Upper lobe of left lung (tissue), 6 donors: ENCODE data around the gene LRP1B. TPM values are rescaled to one million over a fixed set of nuclear protein-coding genes. Genes with fewer than 3 reads are reported as not detected.

Experiments used
- ATAC-seq, 2 donors: fragments of 200-7000 bp; cut with Tn5 transposase; one replicate each; pipeline ENCODE4 v1.9.1; 2022; ENCODE audit warnings: mild to moderate bottlenecking in 2 of 2, moderate library complexity in 2 of 2; ENCODE audit not compliant: low FRiP score in 2 of 2
- DNase-seq, 2 donors: peaks; one replicate each; pipeline ENCODE4 v3.0.0-alpha.2; 2019 to 2020
- H3K27ac ChIP-seq, 4 donors: fragments of 200-600 bp; sonication (generic); one replicate each; pipeline ENCODE4 v1.5.1; 2016 to 2019
- H3K27me3 ChIP-seq, 4 donors: fragments of 200-600 bp; sonication (generic); one replicate each; pipeline ENCODE4 v1.5.1; 2017 to 2019
- H3K36me3 ChIP-seq, 4 donors: fragments of 200-600 bp; sonication (generic); one replicate each; pipeline ENCODE4 v1.5.1; 2016 to 2019
- H3K4me1 ChIP-seq, 4 donors: fragments of 200-600 bp; sonication (generic); one replicate each; pipeline ENCODE4 v1.5.1; 2018 to 2019
- H3K4me3 ChIP-seq, 4 donors: fragments of 200-600 bp; sonication (generic); one replicate each; pipeline ENCODE4 v1.5.1; 2017 to 2019; ENCODE audit warnings: mild to moderate bottlenecking in 2 of 4, moderate library complexity in 1 of 4
- H3K9me3 ChIP-seq, 4 donors: fragments of 200-600 bp; sonication (generic); one replicate each; pipeline ENCODE4 v1.5.1; 2018 to 2019
- EP300 ChIP-seq, 4 donors: sonication (generic); formaldehyde crosslinking; IDR thresholded peaks; one replicate each; pipeline ENCODE4 v1.5.1; 2017; ENCODE audit warnings: antibody characterized with exemption in 4 of 4, control low read depth in 2 of 4
- POLR2A ChIP-seq, 4 donors: fragments of 450-650 bp; IDR thresholded peaks; one replicate each; pipeline ENCODE4 v1.5.1; 2016 to 2017; ENCODE audit warnings: antibody characterized with exemption in 4 of 4, mild to moderate bottlenecking in 2 of 4
- POLR2AphosphoS5 ChIP-seq, 2 donors: sonication (generic); formaldehyde crosslinking; IDR thresholded peaks; one replicate each; pipeline ENCODE4 v1.5.1; 2017; ENCODE audit warnings: antibody characterized with exemption in 2 of 2
- WGBS, 2 donors: methylation state at CpG; one replicate each; pipeline ENCODE4 v1.1.5; 2017 to 2018; 5-methylcytosine and 5-hydroxymethylcytosine counted together
- total RNA-seq, 6 donors: library from RNA; depleted of rRNA in 4 of 6; stranded (reverse); fragments of >200 nt in 4 of 6; gene quantifications; one replicate each; pipeline versions ENCODE4 v1.1.0 to v1.2.1, GENCODE V29; 2016 to 2021
- TF ChIP-seq, protein P1 (sequence below), 6 experiments: fragments of 450-650 bp in 4 of 6; fragments of 200-600 bp in 2 of 6; sonication (generic) in 2 of 6; IDR thresholded peaks; one replicate each; pipeline ENCODE4 v1.5.1; 2016 to 2019; ENCODE audit warnings: antibody characterized with exemption in 6 of 6
- donor health status: DM: no; HTN: no; CAD: no; lungs with moderate emphysema.
- donor health status: DM: no; HTN: yes; CAD: no; lungs with severe emphysema.

Gene LRP1B
- total RNA-seq, 6 donors from 2014 or later: under 0.01 to 0.46 (median 0.11) TPM

DNA sequence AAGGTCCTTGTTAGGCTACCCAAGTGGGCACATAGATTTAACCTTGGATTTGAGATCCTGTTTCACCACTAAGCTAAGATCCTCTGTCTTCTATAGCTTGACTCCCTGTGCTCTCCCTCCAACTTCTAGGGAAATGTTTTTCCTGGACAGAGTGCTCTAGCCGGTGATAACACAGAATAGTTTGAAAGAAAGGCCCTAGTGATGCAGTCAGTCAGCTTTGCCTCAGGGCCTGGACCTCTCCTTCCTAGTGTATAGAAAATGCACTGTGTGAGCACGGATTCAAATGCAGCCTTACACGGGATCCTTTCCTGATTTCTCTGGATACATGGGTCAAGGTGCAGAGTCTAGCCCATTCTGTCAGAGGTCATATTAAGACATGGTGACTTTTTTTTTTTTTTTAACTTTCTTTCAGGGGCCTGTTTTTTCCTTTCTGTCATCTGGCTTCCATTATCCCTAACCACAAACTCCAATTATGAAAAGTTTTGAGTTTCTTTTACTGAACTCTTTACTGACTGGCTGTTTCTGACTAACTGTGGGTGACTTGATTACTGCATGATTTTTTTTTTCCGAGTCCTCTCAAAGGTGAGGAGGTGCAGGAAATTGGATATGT is 122.6 kb downstream of the LRP1B start:
- no peak for DNase-seq
- no peaks in the 10 kb centered on the region for H3K9me3 ChIP-seq
- no peak for ATAC-seq
- H3K4me3 ChIP-seq: no peak overlapping the region
- H3K27me3 ChIP-seq: no peaks in the 10 kb centered on the region
- TF ChIP-seq POLR2AphosphoS5 (IDR thresholded peaks at IDR 0.05) (no peak), POLR2A (IDR thresholded peaks at IDR 0.05) (no peak), EP300 (IDR thresholded peaks at IDR 0.05) (no peak)
- TF ChIP-seq, protein P1, sequence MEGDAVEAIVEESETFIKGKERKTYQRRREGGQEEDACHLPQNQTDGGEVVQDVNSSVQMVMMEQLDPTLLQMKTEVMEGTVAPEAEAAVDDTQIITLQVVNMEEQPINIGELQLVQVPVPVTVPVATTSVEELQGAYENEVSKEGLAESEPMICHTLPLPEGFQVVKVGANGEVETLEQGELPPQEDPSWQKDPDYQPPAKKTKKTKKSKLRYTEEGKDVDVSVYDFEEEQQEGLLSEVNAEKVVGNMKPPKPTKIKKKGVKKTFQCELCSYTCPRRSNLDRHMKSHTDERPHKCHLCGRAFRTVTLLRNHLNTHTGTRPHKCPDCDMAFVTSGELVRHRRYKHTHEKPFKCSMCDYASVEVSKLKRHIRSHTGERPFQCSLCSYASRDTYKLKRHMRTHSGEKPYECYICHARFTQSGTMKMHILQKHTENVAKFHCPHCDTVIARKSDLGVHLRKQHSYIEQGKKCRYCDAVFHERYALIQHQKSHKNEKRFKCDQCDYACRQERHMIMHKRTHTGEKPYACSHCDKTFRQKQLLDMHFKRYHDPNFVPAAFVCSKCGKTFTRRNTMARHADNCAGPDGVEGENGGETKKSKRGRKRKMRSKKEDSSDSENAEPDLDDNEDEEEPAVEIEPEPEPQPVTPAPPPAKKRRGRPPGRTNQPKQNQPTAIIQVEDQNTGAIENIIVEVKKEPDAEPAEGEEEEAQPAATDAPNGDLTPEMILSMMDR (IDR thresholded peaks at IDR 0.05): no peak
- WGBS, 2 donors: 78 to 80% methylated on average over 4 of the region's 4 CpGs
- H3K4me1 ChIP-seq: no peaks in the 10 kb centered on the region
- H3K36me3 ChIP-seq: no peaks in the 10 kb centered on the region
- H3K27ac ChIP-seq: no peak overlapping the region

DNA sequence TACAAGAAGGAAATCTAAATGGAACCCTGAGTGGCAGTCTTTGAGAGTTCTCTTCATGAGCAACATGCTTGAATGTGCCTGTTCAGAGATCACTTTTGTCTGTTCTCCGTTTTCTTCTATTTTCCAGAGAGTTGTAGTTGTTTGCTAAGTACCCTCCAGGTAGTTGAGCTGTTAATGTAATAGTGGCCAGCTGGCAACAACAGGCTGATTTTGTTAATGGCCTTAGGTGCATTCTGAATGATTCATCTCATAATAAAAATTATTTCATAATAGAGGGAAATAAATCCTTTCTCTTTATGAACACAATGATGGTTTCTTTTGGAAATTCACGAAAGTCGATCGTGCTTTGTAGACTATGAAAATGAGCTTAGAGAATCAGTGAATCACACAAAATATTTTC is 136.8 kb downstream of the LRP1B start:
- no peaks in the 10 kb centered on the region for H3K4me1 ChIP-seq
- H3K36me3 ChIP-seq: no peaks in the 10 kb centered on the region
- no peak for DNase-seq
- TF ChIP-seq, protein P1 (IDR thresholded peaks at IDR 0.05): no peak
- TF ChIP-seq EP300 (IDR thresholded peaks at IDR 0.05) (no peak), POLR2A (IDR thresholded peaks at IDR 0.05) (no peak), POLR2AphosphoS5 (IDR thresholded peaks at IDR 0.05) (no peak)
- no peaks in the 10 kb centered on the region for H3K27me3 ChIP-seq
- no peak overlapping the region for H3K4me3 ChIP-seq
- WGBS, 2 donors: 85 to 90% methylated on average over 4 of the region's 4 CpGs
- H3K27ac ChIP-seq: no peak overlapping the region
- H3K9me3 ChIP-seq: no peaks in the 10 kb centered on the region
- ATAC-seq: no peak

DNA sequence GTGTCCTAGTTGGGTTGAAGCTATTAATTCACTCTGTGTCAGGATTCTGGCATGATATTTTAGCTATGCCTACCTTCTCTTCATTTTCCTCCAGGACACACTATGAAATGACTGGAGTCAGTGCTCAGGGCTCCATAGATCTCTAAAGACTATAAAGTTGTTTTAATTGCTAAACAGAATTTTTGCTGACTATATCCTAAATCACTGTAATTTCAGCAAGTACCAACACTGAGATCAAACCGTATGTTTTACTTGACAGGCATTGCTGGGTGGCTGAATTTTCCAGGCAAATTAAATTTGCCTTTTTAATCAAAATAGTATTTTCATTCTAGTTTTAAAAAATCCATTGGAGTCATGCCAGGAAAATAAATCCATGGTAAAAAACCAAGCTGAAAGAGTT is 138.1 kb downstream of the LRP1B start:
- TF ChIP-seq POLR2A (IDR thresholded peaks at IDR 0.05): no peak
- TF ChIP-seq, protein P1 (IDR thresholded peaks at IDR 0.05): no peak
- TF ChIP-seq POLR2AphosphoS5 (IDR thresholded peaks at IDR 0.05): no peak
- no peak for TF ChIP-seq EP300 (IDR thresholded peaks at IDR 0.05)
- Histone ChIP-seq H3K9me3 (no peaks in the 10 kb centered on the region), H3K27ac (no peak overlapping the region), H3K36me3 (no peaks in the 10 kb centered on the region), H3K4me3 (no peak overlapping the region), H3K4me1 (no peaks in the 10 kb centered on the region), H3K27me3 (no peaks in the 10 kb centered on the region)
- DNase-seq (no peak), ATAC-seq (no peak)
- 85 to 95% methylated on average over 1 of the region's 1 CpG for WGBS, 2 donors

DNA sequence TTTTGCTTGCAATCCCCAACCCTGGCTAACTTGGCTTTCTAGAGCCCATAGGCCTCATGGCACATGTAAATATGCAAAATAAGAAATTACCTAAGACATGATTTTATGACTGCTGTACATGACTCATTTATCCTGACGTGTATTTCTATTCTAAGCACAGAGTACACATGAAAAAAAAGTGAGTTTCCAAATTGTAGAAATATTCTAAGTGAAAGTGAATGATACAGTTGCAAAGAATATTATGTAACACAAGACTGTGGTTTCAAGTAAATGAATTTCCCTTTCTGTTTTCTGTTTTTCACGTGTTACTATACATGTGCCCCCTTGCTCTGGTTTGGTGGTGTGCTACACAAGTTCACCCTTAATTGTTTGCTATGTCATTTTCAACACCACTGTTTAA is 162.4 kb downstream of the LRP1B start:
- no peak for TF ChIP-seq POLR2AphosphoS5 (IDR thresholded peaks at IDR 0.05)
- TF ChIP-seq POLR2A (IDR thresholded peaks at IDR 0.05): no peak
- TF ChIP-seq, protein P1 (IDR thresholded peaks at IDR 0.05): no peak
- TF ChIP-seq EP300 (IDR thresholded peaks at IDR 0.05): no peak
- 37 to 39% methylated on average over 2 of the region's 2 CpGs for WGBS, 2 donors
- ATAC-seq (no peak), DNase-seq (no peak)
- Histone ChIP-seq H3K9me3 (no peaks in the 10 kb centered on the region), H3K4me3 (no peak overlapping the region), H3K27ac (no peak overlapping the region), H3K36me3 (no peaks in the 10 kb centered on the region), H3K27me3 (no peaks in the 10 kb centered on the region), H3K4me1 (no peaks in the 10 kb centered on the region)

DNA sequence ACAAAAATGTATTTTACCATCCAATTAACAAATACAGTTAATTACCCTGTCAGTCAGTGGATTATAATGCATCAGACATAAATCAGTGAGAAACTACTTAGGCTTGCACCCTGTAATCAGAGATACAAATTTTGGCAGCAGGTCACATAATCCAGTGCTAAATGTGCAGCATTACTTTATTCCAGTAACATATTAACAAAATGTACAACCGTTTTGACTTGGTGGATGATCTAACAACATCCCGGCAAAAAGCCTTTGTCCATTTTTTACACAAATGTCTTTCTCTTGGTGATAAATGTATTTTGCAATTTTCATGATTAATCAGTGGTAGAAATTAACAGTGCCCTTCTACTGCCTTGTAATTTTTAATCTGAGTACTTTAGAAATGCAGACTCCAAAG is 162.8 kb downstream of the LRP1B start:
- no peaks in the 10 kb centered on the region for H3K27me3 ChIP-seq
- no peak for ATAC-seq
- H3K27ac ChIP-seq: no peak overlapping the region
- H3K4me3 ChIP-seq: no peak overlapping the region
- TF ChIP-seq, protein P1 (IDR thresholded peaks at IDR 0.05): no peak
- TF ChIP-seq POLR2AphosphoS5 (IDR thresholded peaks at IDR 0.05) (no peak), EP300 (IDR thresholded peaks at IDR 0.05) (no peak), POLR2A (IDR thresholded peaks at IDR 0.05) (no peak)
- no peaks in the 10 kb centered on the region for H3K36me3 ChIP-seq
- no peak for DNase-seq
- no peaks in the 10 kb centered on the region for H3K4me1 ChIP-seq
- 81 to 83% methylated on average over 2 of the region's 2 CpGs for WGBS, 2 donors
- H3K9me3 ChIP-seq: no peaks in the 10 kb centered on the region
